Suprapubic skin (tissue), 3 donors: ENCODE data around the gene KCNK17.

Source experiments
- CTCF ChIP-seq, 2 donors: fragments of 200-600 bp in 1 of 2; fragments of 450-650 bp in 1 of 2; sonication (generic) in 1 of 2; IDR thresholded peaks; one replicate each; pipeline ENCODE4 v1.5.1; 2016 to 2019; ENCODE audit warnings: antibody characterized with exemption in 2 of 2, mild to moderate bottlenecking in 1 of 2, moderate library complexity in 1 of 2
- EP300 ChIP-seq: sonication (generic); formaldehyde crosslinking; IDR thresholded peaks from one replicate; pipeline ENCODE4 v1.6.1; 2017; ENCODE audit warnings: antibody characterized with exemption

GRCh38 chr6:39333644-39334438, 19.6 kb upstream of the KCNK17 start:
- TF ChIP-seq CTCF (IDR thresholded peaks at IDR 0.05) (no peak), EP300 (no peak)
